Breast epithelium (tissue), 3 donors: Measurements from ENCODE around the gene SERPINA3.

ENCODE experiments used
- POLR2A ChIP-seq: fragments of 450-650 bp; IDR thresholded peaks from one replicate; pipeline ENCODE4 v1.6.1; 2016; ENCODE audit warnings: antibody characterized with exemption, mild to moderate bottlenecking, moderate library complexity
- TF ChIP-seq, protein P1 (sequence below), 3 donors: fragments of 450-650 bp; IDR thresholded peaks; one replicate each; pipeline ENCODE4 v1.5.1; 2016 to 2017; ENCODE audit warnings: antibody characterized with exemption in 3 of 3, mild to moderate bottlenecking in 3 of 3, moderate library complexity in 3 of 3

DNA sequence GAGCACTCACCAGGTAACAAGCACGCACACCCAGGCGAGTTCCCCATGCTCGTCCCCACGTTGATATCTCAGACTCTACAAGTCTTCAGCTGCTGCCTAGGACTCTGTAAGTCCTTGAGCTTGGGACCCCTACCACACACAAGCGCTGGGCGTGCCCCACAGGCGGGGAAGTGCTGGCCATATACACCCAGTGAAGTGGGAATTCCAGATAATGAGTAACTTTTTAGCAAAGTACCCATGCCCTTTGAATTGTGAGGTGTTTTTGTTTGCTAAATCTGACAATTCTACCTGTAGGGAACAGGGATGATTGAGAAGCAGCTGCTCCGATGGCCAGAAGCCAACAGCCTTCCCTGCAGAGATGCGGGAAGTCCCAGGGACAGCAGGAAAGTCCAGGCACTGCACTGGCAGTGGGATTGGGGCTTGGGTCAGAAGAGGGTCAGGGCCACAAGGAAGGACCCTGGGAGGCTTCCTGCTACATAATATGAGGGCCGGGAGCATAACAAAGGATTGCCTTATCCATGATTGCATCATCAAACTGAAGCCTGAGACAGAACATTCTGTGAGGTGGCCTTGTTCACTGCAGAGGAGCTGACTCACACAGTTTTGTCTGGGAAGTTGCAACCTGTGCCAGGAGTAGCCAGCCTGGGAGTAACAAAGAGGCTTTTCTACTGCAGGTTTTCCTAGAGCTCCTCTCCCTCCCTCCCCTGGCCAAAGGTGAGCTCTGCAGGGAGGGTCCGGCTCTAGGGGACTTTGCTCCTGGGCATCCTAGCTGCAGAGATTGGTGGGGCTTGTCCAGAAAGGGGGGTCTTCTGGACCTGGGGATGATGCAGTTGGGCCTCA, 13.2 kb upstream of the SERPINA3 start:
- TF ChIP-seq, protein P1, sequence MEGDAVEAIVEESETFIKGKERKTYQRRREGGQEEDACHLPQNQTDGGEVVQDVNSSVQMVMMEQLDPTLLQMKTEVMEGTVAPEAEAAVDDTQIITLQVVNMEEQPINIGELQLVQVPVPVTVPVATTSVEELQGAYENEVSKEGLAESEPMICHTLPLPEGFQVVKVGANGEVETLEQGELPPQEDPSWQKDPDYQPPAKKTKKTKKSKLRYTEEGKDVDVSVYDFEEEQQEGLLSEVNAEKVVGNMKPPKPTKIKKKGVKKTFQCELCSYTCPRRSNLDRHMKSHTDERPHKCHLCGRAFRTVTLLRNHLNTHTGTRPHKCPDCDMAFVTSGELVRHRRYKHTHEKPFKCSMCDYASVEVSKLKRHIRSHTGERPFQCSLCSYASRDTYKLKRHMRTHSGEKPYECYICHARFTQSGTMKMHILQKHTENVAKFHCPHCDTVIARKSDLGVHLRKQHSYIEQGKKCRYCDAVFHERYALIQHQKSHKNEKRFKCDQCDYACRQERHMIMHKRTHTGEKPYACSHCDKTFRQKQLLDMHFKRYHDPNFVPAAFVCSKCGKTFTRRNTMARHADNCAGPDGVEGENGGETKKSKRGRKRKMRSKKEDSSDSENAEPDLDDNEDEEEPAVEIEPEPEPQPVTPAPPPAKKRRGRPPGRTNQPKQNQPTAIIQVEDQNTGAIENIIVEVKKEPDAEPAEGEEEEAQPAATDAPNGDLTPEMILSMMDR (IDR thresholded peaks at IDR 0.05): peak; percentile 32 to 75 (median 38)
- no peak for TF ChIP-seq POLR2A
